GM19023 (cell line): Measurements from ENCODE around the gene NEDD4L.
A peak's percentile ranks its signal among the peaks of the same experiment; 100 is the strongest.
"Not testable (repeated sequence)": the region's sequence is repeated elsewhere in the genome, so short reads cannot be mapped to it uniquely, and the experiment has no call there.

Experiments
- ATAC-seq: cut with Tn5 transposase; IDR thresholded peaks from one replicate; pipeline ENCODE4 v1.9.1; 2021; ENCODE audit warnings: mild to moderate bottlenecking, moderate library complexity; ENCODE audit not compliant: unreplicated experiment

Gene NEDD4L

GRCh38 chr18:58280191-58280590 is 236.2 kb downstream of the NEDD4L start:
- no peak for ATAC-seq

GRCh38 chr18:58282872-58283271 is 238.8 kb downstream of the NEDD4L start:
- ATAC-seq, result not testable (repeated sequence)

- no peak for ATAC-seq
Observed at GRCh38 chr18:58284699-58285448, 240.8 kb downstream of the NEDD4L start.

- no peak for ATAC-seq
Observed at GRCh38 chr18:58285449-58286130, 241.6 kb downstream of the NEDD4L start.

GRCh38 chr18:58286632-58287352 is 242.8 kb downstream of the NEDD4L start:
- ATAC-seq, result no peak

- ATAC-seq, result no peak
Observed at GRCh38 chr18:58287353-58288274, 243.6 kb downstream of the NEDD4L start.

- peak; percentile 92 for ATAC-seq
Observed at GRCh38 chr18:58288921-58289797, 245.1 kb downstream of the NEDD4L start.

GRCh38 chr18:58290116-58290695 is 246.2 kb downstream of the NEDD4L start:
- ATAC-seq, result no peak

GRCh38 chr18:58291131-58291530 is 247.1 kb downstream of the NEDD4L start:
- ATAC-seq, result no peak

- ATAC-seq, result no peak
Observed at GRCh38 chr18:58292638-58293037, 248.6 kb downstream of the NEDD4L start.

GRCh38 chr18:58297198-58297597 is 253.2 kb downstream of the NEDD4L start:
- no peak for ATAC-seq

- no peak for ATAC-seq
Observed at GRCh38 chr18:58298251-58299134, 254.5 kb downstream of the NEDD4L start.

- ATAC-seq, result no peak
Observed at GRCh38 chr18:58299135-58299473, 255.1 kb downstream of the NEDD4L start.

GRCh38 chr18:58299936-58300335 is 255.9 kb downstream of the NEDD4L start:
- no peak for ATAC-seq

GRCh38 chr18:58300867-58301266 is 256.8 kb downstream of the NEDD4L start:
- ATAC-seq, result no peak

GRCh38 chr18:58302811-58303210 is 258.8 kb downstream of the NEDD4L start:
- ATAC-seq, result no peak

GRCh38 chr18:58303363-58303762 is 259.3 kb downstream of the NEDD4L start:
- ATAC-seq, result peak; percentile 93

- ATAC-seq, result no peak
Observed at GRCh38 chr18:58305792-58306191, 261.8 kb downstream of the NEDD4L start.
